Germinal center (tissue), 1 donor: ENCODE results near the gene NF2.
A peak's percentile ranks its signal among the peaks of the same experiment; 100 is the strongest.
"Not testable (repeated sequence)": the region's sequence is repeated elsewhere in the genome, so short reads cannot be mapped to it uniquely, and the experiment has no call there.

Source experiments
- DNase-seq: peaks from one replicate; pipeline ENCODE4 v3.0.0; 2012; ENCODE audit warnings: mixed read lengths, low spot score

NF2 gene

DNA sequence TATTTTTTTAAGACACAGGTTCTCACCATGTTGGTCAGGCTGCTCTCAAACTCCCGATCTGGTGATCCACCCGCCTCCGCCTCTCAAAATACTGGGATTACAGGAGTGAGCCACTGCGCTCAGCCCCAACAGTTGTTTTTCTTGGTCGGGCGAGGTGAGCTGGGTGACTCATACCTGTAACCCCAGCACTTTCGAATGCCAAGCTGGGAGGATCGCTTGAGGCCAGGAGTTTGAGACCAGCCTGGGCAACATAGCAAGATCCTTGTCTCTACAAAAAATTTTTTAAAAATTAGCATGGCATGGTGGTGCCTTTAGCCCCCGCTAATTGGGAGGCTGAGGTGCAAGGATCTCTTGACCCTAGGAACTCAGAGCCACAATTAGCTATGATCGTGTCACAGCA, 7.0 kb upstream of the NF2 start:
- DNase-seq, result no peak

GRCh38 chr22:29597871-29598683, 5.4 kb upstream of the NF2 start:
- not testable (repeated sequence) for DNase-seq

DNA sequence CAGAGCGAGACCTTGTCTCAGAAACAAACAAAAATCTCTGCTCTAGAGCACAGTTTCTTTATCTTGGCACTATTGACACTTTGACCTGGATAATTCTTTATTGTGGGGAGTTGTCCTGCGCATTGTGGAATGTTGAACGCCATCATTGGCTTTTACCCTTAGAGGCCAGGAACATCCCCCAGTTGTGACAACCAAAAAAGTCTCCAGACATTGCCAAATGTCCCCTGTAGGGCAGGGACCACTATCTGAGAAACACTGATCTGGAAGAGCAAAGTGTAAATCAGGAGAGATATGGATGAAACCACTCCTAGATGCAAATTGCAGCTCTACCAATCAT, 4.8 kb upstream of the NF2 start:
- DNase-seq, result no peak

DNA sequence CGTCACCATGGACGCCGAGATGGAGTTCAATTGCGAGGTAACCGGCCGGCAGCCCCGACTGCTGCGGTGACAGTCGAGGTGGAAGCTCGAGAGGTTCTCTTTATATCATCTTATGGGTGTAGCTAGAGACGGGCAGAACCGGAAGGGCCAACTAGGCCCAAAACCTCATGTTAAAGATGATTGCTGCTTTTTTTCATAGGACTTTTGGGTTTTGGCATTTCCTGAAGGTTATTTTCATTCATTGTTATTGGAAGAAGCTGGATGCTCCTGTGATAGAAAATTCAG, 585 bp downstream of the NF2 start:
- peak; percentile 65 for DNase-seq

GRCh38 chr22:29605527-29605850, 2.1 kb downstream of the NF2 start:
- DNase-seq, result no peak

- no peak for DNase-seq
Measured at GRCh38 chr22:29606320-29606719, 2.9 kb downstream of the NF2 start.

DNA sequence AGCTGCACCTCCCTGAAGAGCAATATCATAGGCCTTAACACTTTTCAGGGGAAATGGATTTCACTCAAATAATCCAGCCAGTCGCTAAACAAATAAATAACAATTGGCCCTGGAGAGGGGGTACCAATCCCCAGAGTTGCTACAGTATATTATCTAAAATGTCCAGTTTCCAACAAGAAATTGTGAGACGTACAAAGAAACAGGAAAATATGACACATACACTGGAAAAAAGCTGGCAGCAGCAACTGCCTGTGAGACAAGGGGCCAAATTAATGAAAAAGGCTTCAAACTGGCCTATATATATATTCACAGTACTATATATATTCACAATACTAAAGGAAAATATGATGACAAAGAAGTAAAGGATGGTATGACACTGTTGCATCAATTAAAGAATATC, 4.0 kb downstream of the NF2 start:
- no peak for DNase-seq

GRCh38 chr22:29609139-29609538, 5.7 kb downstream of the NF2 start:
- no peak for DNase-seq

GRCh38 chr22:29610780-29611179, 7.3 kb downstream of the NF2 start:
- DNase-seq, result no peak

DNA sequence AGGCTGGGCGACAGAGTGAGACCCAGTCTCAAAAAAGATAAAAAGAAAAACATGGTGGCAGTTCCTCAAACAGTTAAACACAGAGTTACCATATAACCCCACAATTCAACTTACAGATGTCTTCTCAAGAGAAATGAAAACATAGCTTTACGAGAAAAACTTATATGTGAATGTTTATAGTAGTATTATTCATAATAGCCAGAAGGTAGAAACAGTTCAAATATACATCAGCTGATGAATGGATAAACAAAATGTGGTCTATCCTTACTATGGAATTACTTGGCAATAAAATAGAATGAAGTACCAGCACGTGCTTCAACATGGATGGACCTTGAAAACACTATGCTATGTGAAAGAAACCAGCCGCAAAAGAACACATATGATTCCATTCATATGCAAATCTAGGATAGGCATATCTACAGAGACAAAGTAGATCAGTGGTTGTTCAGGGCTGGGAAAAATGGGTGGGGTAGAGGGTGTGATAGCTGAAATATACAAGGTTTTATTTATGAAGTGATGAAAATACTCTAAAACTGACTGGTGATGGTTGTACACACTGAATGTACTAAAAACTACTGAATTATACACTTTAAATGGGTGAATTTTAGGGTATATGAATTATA, 12.4 kb downstream of the NF2 start:
- no peak for DNase-seq

DNA sequence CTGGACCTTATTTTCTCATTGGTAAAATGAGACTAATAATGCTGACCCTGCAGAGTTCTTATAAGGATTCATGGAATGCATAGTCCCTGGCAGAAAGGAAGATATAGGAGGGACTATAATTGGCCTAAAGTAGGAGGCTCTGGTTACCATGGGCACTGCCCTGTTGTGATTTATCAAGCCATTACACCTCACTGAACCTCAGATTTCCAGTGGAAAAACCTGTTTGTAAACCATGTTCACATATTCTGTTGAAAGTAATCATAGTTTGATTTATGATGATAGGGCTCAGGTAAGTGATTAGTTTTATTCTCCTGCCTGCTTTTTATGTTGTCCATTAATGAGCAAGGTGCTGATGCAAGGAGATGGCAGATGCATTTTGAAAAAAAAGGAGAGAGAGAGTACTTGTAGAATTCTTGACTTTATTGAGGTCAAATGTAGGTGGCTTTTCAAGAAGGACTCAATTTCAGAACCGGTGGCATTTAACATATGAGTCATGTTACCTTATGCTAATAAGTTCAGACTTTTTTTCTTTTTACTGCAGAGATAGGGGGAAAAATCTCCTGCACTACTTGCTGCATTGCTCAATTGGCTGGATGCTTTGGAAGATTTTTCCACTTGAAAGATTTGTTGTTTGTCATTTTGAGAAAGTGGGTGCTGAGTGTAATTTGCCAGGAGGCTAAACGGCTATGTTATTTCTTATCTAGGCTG, 14.6 kb downstream of the NF2 start:
- no peak for DNase-seq

GRCh38 chr22:29621761-29622526, 18.5 kb downstream of the NF2 start:
- no peak for DNase-seq

DNA sequence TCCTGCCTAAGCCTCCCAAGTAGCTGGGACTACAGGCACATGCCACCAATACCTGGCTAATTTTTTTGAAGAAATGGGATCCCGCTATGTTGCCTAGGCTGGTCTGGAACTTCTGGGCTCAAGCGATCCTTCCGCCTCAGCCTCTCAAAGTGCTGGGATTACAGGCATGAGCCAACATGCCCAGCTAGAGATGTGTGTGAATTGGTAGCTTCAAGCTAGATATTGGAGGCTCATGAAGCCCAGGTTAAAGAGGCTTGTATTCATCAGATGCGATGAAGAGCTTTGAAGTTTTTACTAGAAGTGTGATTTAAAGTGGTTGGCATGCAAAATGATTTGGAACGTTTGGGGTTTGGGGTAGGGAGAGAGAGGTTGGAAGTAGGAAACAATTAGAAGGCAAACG, 19.6 kb downstream of the NF2 start:
- DNase-seq, result no peak

GRCh38 chr22:29623553-29624169, 20.2 kb downstream of the NF2 start:
- DNase-seq, result no peak

DNA sequence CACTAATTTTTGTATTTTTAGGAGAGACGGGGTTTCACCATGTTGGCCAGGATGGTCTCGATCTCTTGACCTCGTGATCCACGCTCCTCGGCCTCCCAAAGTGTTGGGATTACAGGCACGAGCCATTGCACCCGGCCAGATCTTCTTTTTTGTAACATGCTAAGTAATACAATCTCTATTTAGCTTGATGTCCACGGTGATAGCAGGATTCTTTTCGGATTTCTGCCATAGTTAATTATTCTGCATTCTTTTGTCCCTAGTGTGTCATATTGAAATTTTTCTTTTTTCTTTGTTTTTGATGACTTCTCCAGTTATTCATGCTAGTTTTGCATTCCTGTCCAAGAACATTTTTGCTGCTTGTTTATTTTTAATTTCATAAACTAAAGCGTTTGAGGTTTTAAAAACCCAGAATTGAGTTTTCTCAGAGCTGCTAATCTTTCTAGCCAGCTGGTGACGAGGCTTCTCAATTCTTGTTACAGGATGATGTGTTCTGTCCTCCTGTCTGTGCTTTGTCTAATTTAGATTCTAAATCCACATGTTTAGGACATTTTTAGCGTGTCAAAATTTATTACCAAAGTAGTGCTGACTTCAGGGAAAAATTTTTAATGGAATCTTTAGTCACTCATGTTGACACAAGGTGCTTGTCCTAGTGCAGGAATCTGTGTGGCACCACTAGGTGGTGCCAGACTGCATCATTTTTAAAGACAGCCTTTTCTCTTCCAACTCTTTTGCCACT, 21.8 kb downstream of the NF2 start:
- DNase-seq, result peak; percentile 38

- no peak for DNase-seq
Measured at GRCh38 chr22:29626497-29627195, 23.2 kb downstream of the NF2 start.

DNA sequence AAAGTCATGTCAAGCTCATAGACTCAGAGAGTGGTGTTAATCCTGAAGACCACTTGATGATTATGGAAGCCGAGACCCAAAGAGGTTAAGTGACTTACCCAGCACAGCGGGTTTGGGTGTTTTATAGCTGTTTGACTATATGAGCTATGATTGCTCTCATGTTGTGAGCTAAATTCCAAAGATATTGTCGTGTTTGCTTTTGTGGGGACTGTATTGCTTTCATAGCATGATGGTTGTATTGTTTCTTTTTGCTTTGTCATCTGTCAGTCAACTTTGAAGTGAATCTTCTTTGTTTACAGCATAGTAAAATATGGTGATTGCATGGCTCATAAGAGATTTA, 23.7 kb downstream of the NF2 start:
- no peak for DNase-seq

- no peak for DNase-seq
Measured at GRCh38 chr22:29628996-29629902, 25.8 kb downstream of the NF2 start.

- DNase-seq, result no peak
Measured at GRCh38 chr22:29629903-29630516, 26.6 kb downstream of the NF2 start.

- DNase-seq, result no peak
Measured at GRCh38 chr22:29630987-29631386, 27.6 kb downstream of the NF2 start.
